ENCODE measurements around the gene CFAP20DC. TPM values are rescaled to one million over a fixed set of nuclear protein-coding genes. Genes with fewer than 3 reads are reported as not detected.
"Not testable (repeated sequence)": the region's sequence is repeated elsewhere in the genome, so short reads cannot be mapped to it uniquely, and the experiment has no call there.

The CFAP20DC gene
- total RNA-seq, 1 experiment from 2014 or later: 2.9 TPM

GRCh38 chr3:58848826-58849225 lies 201.0 kb downstream of the CFAP20DC start:
- no peaks in the 10 kb centered on the region for H4K20me1 ChIP-seq (ENCODE audit: insufficient read depth)
- no peaks in the 10 kb centered on the region for H3K9me3 ChIP-seq (ENCODE audit: control insufficient read depth in 1 of 2, insufficient read depth in 1 of 2, low read depth in 1 of 2, low read length in 2 of 2)
- no peak for TF ChIP-seq SRF (IDR thresholded peaks at IDR 0.05; ENCODE audit: low read depth)
- TF ChIP-seq ATF3 (IDR thresholded peaks at IDR 0.05): no peak
- TF ChIP-seq YY1 (IDR thresholded peaks at IDR 0.05; ENCODE audit: extremely low read depth, insufficient replicate concordance, low read depth, low read length): no peak
- TF ChIP-seq EZH2phosphoT487 (IDR thresholded peaks at IDR 0.05; ENCODE audit: borderline replicate concordance): no peak
- TF ChIP-seq POLR2AphosphoS5 (IDR thresholded peaks at IDR 0.05; ENCODE audit: low read depth, low read length): no peak
- ChIA-PET CTCF (no interaction called here), POLR2A (no interaction called here), RAD21 (ENCODE audit: low non-redundant PET in 1 of 2, low total read pairs in 2 of 2, uncharacterized antibody in 2 of 2, unreplicated experiment in 2 of 2) (no interaction called here)
- DNase-seq (ENCODE audit: low read depth, low spot score) (no peak), ATAC-seq (no peak)
- no peak overlapping the region for H3K27ac ChIP-seq (ENCODE audit: low read depth, low read length)
- no peak overlapping the region for H3K9ac ChIP-seq (ENCODE audit: low read length)
- H3K27me3 ChIP-seq (ENCODE audit: insufficient read depth, low read length): no peaks in the 10 kb centered on the region
- no peaks in the 10 kb centered on the region for H3K4me1 ChIP-seq (ENCODE audit: control insufficient read depth in 1 of 2, insufficient read depth in 2 of 2, low read length in 2 of 2)
- H3K4me2 ChIP-seq (ENCODE audit: low read length): no peak overlapping the region
- H2AFZ ChIP-seq (ENCODE audit: low read depth, low read length, poor library complexity, severe bottlenecking): no peak overlapping the region
- H3K9me2 ChIP-seq (ENCODE audit: insufficient read depth): no peaks in the 10 kb centered on the region
- no peaks in the 10 kb centered on the region for H3K79me2 ChIP-seq (ENCODE audit: insufficient read depth, low read length)
- no peak overlapping the region for H3K4me3 ChIP-seq (replicated peaks in 1 of 2; ENCODE audit: low read depth in 1 of 2, low read length in 2 of 2)
- H3K36me3 ChIP-seq (ENCODE audit: control insufficient read depth in 1 of 2, insufficient read depth in 2 of 2, low read length in 2 of 2): no peaks in the 10 kb centered on the region
- no TSS peak for BruUV-seq (replicated peaks)
- intact Hi-C loops (cut with micrococcal nuclease): no loop called here

- BruUV-seq (replicated peaks); POLR2A ChIA-PET; RAD21 ChIA-PET (ENCODE audit: low non-redundant PET in 1 of 2, low total read pairs in 2 of 2, uncharacterized antibody in 2 of 2, unreplicated experiment in 2 of 2): not testable (repeated sequence)
Observed at GRCh38 chr3:58842050-58842747, 207.6 kb downstream of the CFAP20DC start.

More at GRCh38 chr3:58842050-58842747, 207.6 kb downstream of the CFAP20DC start:
- ATAC-seq; H3K4me1 ChIP-seq (ENCODE audit: control insufficient read depth in 1 of 2, insufficient read depth in 2 of 2, low read length in 2 of 2); H3K9me3 ChIP-seq (ENCODE audit: control insufficient read depth in 1 of 2, insufficient read depth in 1 of 2, low read depth in 1 of 2, low read length in 2 of 2); H3K9ac ChIP-seq (ENCODE audit: low read length); H3K79me2 ChIP-seq (ENCODE audit: insufficient read depth, low read length); H3K27ac ChIP-seq (ENCODE audit: low read depth, low read length); H3K36me3 ChIP-seq (ENCODE audit: control insufficient read depth in 1 of 2, insufficient read depth in 2 of 2, low read length in 2 of 2); CTCF ChIA-PET; H3K9me2 ChIP-seq (ENCODE audit: insufficient read depth); H3K27me3 ChIP-seq (ENCODE audit: insufficient read depth, low read length); DNase-seq (ENCODE audit: low read depth, low spot score); H3K4me3 ChIP-seq (replicated peaks in 1 of 2; ENCODE audit: low read depth in 1 of 2, low read length in 2 of 2); H4K20me1 ChIP-seq (ENCODE audit: insufficient read depth); intact Hi-C loops (cut with micrococcal nuclease); H3K4me2 ChIP-seq (ENCODE audit: low read length); H2AFZ ChIP-seq (ENCODE audit: low read depth, low read length, poor library complexity, severe bottlenecking): not testable (repeated sequence)

All from HCT116 (cell line).